ENCODE results near the gene KRTAP10-3. TPM values are rescaled to one million over a fixed set of nuclear protein-coding genes. Genes with fewer than 3 reads are reported as not detected.
A peak's percentile ranks its signal among the peaks of the same experiment; 100 is the strongest.
"Not testable (repeated sequence)": the region's sequence is repeated elsewhere in the genome, so short reads cannot be mapped to it uniquely, and the experiment has no call there.

KRTAP10-3 gene
- total RNA-seq, 2 experiments from 2014 or later, result not detected

DNA sequence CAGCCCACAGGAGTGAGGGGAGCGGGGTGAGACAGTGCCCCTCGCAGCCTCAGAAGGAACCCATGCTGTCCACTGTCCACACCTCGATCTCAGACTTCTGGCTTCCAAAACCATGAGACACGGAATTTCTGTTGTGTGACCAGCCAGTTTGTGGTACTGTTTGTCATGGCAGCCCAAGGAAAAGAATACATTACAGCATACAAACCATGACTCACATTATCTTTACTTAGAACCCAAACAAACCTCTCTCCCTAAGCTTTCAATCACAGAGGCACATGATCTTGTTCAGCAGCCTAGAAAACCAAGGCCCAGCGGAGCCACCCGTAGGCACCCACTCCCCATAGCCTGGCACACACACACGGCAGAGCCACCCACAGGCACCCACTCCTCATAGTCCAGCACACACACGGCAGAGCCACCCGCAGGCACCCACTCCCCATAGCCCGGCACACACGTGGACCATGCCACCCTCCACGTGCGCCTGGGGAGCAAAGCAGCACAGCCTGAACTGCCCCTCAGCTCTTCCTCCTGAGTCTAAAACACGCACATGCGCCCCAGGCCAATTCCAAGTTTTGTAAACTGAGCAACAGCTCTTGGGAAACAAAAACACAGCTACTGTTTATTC lies 14.5 kb upstream of the KRTAP10-3 start:
- H3K9me3 Mint-ChIP-seq, result peaks cover 16% of the 10 kb centered on the region
- CTCF ChIA-PET, result interaction anchor here (0.7 kb wide), 1 partner anchor 19 kb away, joined by 3 read pairs; the partner anchor contains the start of gene KRTAP10-6
- H3K4me1 Mint-ChIP-seq, result peaks cover 2% of the 10 kb centered on the region
- no peak for DNase-seq
- H3K27me3 Mint-ChIP-seq, result peaks cover 2% of the 10 kb centered on the region
- POLR2A ChIA-PET, result no interaction called here
- no peak overlapping the region for H3K27ac Mint-ChIP-seq
- peaks cover 3% of the 10 kb centered on the region for H3K36me3 Mint-ChIP-seq (ENCODE audit: low read depth)
- no peak overlapping the region for H3K4me3 Mint-ChIP-seq

DNA sequence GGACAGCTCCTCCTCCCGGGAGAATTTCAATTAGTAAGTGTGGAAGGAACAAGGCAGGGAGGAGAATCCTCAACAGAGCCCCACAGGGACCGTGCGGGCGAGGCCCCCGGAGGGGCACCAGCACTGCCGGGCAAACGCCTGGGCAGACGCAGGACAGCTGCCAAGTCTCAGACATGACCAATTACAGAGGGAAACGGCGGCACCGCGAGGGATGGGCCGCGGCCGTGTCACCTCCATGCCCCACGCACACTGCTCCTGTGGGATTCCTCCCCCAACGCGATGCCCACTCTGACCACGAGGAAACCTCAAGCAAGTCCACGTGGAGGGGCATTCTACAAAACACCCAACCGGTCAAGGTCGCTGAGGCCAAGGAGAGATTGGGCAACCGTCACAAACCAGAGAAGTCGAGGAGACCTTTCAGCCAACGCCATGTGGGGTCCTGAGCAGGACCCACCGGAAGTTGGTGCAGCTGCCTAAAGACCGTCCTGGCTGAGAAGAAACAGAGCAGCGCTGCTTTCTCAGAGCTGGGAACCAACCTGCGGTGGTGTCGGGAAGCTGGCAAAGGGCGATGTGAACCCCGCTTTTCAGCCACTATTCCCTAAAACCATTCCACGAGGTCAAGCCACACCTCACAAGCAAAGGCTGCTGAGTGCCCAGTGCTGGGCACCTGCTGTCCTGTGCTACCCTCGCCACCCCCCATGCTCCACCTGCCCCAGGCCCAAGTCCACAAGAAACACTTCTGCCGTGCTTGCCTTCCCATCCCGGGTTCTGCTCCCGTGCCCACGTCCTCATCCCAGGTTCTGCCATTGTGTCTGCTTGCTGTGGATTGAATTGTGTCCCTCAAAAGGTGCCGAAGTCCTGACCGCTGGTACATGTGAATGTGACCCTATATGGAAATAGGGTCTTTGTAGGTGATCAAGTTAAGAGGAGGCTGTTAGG lies 13.5 kb upstream of the KRTAP10-3 start:
- no peak overlapping the region for H3K4me3 Mint-ChIP-seq
- no peak overlapping the region for H3K27ac Mint-ChIP-seq
- peak; percentile 9 for DNase-seq
- H3K4me1 Mint-ChIP-seq, result peaks cover 2% of the 10 kb centered on the region
- ChIA-PET CTCF (no interaction called here), POLR2A (no interaction called here)
- no peaks in the 10 kb centered on the region for H3K36me3 Mint-ChIP-seq (ENCODE audit: low read depth)
- H3K27me3 Mint-ChIP-seq, result peaks cover 3% of the 10 kb centered on the region
- H3K9me3 Mint-ChIP-seq, result peaks cover 9% of the 10 kb centered on the region

DNA sequence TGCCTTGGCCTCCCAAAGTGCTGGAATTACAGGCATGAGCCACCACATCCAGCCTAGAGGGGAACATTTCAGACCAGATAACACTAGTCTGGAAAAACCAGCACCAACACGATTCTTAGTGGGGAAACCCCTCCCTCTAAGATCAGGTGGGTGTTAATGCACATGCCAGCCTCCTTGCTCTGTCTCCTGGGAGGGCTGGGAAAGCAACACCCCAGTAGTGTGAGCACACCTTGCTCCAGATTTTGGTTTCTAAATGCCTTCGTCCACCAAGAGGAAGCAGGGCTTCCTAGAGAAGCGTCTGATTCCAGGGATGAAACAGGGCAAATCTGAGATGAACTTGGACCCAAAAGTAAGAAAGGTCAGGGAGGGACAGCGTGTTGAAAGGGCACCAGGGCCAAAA lies 12.7 kb upstream of the KRTAP10-3 start:
- Mint-ChIP-seq H3K9me3 (peaks cover 3% of the 10 kb centered on the region), H3K4me3 (no peak overlapping the region), H3K27ac (no peak overlapping the region), H3K4me1 (peaks cover 2% of the 10 kb centered on the region), H3K27me3 (peaks cover 4% of the 10 kb centered on the region), H3K36me3 (ENCODE audit: low read depth) (no peaks in the 10 kb centered on the region)
- ChIA-PET CTCF (no interaction called here), POLR2A (no interaction called here)
- DNase-seq, result no peak

DNA sequence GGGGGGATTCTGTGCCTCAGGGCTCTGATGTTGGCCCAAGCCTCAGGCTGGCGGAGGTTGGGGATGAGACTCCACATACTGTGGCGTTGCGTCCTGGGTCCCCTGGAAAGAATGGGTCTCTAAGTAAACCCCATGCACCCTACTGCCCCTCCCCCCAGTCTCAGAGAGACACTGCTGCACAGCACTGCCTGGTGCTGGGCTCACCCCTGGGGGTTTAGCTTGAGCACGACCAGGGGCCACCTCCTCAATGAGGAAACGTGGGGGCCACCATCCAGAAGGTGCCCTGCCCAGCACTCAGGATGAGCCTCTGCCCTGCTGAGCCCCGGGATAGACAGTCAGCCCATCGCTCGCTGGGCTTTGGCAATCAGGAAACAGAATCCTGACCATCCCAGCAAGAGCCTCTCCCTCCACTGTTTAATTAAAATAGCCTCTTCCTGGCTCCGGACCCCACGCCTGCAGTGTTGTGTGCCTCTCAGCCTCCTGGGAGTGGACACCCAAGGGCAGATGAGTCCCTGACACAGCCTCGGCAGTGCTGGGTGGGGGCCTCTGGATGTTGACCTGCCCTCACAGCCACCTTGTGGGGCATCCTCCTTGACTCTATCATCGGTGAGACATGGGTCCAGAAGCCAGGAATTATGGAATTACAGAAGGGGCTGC lies 11.4 kb upstream of the KRTAP10-3 start:
- CTCF ChIA-PET, result no interaction called here
- DNase-seq, result no peak
- H3K36me3 Mint-ChIP-seq (ENCODE audit: low read depth), result no peaks in the 10 kb centered on the region
- no peak overlapping the region for H3K27ac Mint-ChIP-seq
- H3K4me3 Mint-ChIP-seq, result no peak overlapping the region
- POLR2A ChIA-PET, result no interaction called here
- H3K9me3 Mint-ChIP-seq, result no peaks in the 10 kb centered on the region
- H3K27me3 Mint-ChIP-seq, result peaks cover 4% of the 10 kb centered on the region
- H3K4me1 Mint-ChIP-seq, result peaks cover 8% of the 10 kb centered on the region

DNA sequence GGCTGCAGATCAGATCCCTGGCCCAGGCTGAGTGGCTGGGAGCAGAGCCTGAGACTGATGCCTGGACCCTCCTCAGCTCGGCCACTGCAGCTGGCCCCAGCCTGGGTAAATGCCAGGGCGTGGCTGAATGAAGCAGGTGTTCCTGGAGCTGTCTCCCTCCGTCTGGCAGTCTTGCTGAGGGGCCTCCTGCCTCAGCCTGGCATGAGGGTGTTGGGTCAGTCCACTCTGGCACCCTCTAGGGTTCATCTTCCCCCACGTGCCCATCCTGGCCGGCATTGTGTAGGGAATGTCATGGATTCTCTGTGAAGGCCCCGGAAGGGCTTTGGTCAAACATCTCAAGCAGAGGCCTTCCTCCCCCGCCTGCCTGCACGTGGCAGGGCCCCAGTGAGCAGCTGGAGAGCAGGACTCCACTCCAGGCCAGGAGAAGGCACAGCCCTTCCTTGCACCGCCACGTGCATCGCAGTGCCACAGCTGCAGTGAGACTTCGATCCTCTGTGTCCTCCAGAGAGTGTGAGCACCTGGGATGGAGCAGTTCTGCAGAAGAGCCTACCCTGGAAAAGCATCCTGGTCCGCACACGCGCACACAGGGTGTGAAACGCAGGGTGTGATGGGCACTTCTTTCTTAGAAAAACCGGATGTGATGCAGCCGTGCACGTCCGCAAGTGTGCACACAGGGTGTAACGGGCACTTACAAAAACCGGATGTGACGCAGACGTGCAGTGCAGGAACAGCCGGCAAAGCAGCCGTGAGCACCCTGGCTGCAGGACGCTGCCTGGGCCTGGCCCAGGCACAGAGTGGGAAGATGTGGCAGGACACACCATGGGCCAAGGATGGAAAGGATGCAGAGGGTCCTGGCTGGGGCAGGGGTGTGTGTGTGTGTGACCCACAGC lies 10.3 kb upstream of the KRTAP10-3 start:
- peaks cover 2% of the 10 kb centered on the region for H3K27me3 Mint-ChIP-seq
- CTCF ChIA-PET, result no interaction called here
- DNase-seq, result no peak
- POLR2A ChIA-PET, result interaction anchor here (1.2 kb wide), 1 partner anchor 18 kb away, joined by 3 read pairs; no protein-coding TSS in a partner anchor
- H3K4me3 Mint-ChIP-seq, result no peak overlapping the region
- H3K4me1 Mint-ChIP-seq, result peaks cover 11% of the 10 kb centered on the region
- H3K27ac Mint-ChIP-seq, result no peak overlapping the region
- H3K36me3 Mint-ChIP-seq (ENCODE audit: low read depth), result no peaks in the 10 kb centered on the region
- no peaks in the 10 kb centered on the region for H3K9me3 Mint-ChIP-seq

DNA sequence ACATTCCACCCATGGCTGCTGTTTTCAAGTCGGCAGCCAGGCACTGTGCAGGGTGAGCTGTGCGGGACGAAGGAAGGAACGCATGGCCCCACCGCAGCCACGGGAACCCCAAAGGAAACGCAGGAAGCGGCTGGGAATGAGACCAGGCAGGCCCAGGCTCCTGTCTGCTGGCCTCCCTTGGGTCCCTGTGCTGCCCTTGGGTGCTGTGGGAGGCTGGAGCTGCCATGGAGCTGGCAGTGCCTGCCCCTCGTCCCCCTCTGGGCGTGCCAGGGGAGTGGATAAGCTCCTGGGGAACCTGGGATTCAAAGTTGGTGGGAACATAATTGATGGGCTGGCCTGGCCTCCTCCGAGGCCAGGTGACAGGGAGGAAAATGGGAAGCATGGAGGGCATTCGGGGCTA lies 9.7 kb upstream of the KRTAP10-3 start:
- Mint-ChIP-seq H3K4me1 (peaks cover 11% of the 10 kb centered on the region), H3K27me3 (peaks cover 2% of the 10 kb centered on the region), H3K9me3 (no peaks in the 10 kb centered on the region), H3K27ac (no peak overlapping the region), H3K4me3 (no peak overlapping the region), H3K36me3 (ENCODE audit: low read depth) (no peaks in the 10 kb centered on the region)
- ChIA-PET CTCF (no interaction called here), POLR2A (interaction anchor here (1.2 kb wide), 1 partner anchor 17 kb away, joined by 3 read pairs; no protein-coding TSS in a partner anchor)
- no peak for DNase-seq

DNA sequence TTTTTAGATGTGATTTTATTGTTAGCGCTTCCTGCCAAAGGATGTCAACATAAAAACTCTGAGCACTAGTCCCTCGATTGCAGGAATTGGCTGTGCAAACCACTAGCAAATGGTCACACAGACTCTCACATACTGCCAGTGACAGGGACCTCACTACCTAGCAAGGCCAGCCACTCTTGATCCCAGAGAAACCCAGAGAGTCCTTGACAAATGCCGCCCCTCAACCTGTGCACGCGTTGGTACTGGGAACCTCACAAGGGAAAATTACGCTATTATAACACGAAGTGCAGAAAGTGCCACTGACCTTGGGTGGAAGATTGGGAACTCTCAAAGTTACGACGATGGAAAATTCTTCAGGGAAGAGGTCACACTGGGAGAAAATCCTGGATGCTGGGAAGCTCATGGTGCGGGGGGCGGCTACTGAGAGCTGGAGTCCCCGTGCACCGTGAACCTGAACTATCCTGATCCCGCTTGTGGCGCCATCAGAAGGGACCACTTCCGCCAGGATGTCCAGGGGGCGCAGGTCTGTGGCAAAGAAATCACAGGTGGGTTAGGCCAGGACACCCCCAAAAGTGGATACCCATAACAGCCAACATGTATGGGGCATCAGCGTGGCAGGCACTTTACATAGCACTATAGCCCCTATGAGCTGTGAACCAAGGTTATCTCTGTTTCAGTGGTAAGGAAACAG lies 9.0 kb upstream of the KRTAP10-3 start:
- Mint-ChIP-seq H3K4me3 (no peak overlapping the region), H3K9me3 (peaks cover under 1% of the 10 kb centered on the region), H3K36me3 (ENCODE audit: low read depth) (no peaks in the 10 kb centered on the region), H3K4me1 (peaks cover 11% of the 10 kb centered on the region), H3K27me3 (peaks cover 2% of the 10 kb centered on the region), H3K27ac (no peak overlapping the region)
- ChIA-PET POLR2A (interaction anchor here (1.2 kb wide), 1 partner anchor 17 kb away, joined by 3 read pairs; no protein-coding TSS in a partner anchor), CTCF (no interaction called here)
- no peak for DNase-seq

DNA sequence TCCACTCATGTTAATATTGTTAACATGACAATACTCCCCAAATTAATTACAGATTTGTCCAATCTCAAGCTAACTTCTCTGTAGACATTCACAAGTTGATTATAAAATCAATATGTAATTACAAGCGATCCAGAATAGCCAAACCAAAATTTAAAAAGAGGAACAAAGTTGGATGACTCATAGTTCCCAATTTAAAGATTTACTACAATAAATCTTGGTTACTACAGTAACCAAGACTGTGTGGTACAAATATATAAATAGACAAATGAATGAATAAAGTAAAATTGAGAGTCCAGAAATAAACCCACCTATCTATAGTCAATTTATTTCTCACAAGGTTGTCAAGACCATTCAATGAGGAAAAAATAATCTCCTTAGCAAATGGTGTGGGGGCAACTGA lies 7.8 kb upstream of the KRTAP10-3 start:
- CTCF ChIA-PET, result interaction anchor here (0.9 kb wide), 1 partner anchor 56 kb away, joined by 3 read pairs; no protein-coding TSS in a partner anchor
- peaks cover 2% of the 10 kb centered on the region for H3K36me3 Mint-ChIP-seq (ENCODE audit: low read depth)
- POLR2A ChIA-PET, result no interaction called here

DNA sequence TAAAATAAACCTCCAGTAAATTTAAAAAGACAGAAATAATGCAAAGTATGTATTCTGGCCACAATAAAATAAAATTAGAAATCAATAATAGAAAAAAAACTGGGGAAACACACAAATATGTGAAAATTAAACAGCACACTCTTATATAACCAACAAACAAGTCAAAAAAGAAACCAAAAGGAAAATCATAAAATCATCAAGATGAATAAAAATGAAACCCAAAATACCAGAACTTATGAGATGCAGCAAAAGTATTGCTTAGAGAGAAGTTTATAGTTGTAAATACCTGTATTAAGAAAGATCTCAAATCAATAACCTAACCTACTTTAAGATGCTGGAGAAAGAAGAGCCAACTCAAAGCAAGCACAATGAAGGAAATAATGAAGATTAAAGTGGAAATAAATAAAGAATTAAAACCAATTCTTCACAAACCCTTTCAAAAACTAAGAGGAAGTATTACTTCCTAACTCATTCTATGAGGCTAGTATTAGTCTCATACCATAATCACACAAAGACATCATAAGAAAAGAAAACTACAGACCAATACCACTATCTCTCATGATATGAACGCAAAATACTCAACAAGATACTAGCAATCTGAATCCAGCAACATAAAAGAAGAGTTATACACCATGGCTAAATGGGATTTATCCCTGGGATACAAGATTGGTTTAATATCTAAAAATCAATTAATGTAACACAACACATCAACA lies 6.4 kb upstream of the KRTAP10-3 start:
- Mint-ChIP-seq H3K9me3 (peaks cover 11% of the 10 kb centered on the region), H3K27ac (peak overlapping the region; percentile 9), H3K36me3 (ENCODE audit: low read depth) (peaks cover 2% of the 10 kb centered on the region), H3K4me3 (no peak overlapping the region), H3K27me3 (peaks cover 15% of the 10 kb centered on the region), H3K4me1 (peaks cover 11% of the 10 kb centered on the region)
- ChIA-PET CTCF (no interaction called here), POLR2A (no interaction called here)
- DNase-seq, result no peak

More for the DNA sequence above, 7.8 kb upstream of the KRTAP10-3 start:
- Mint-ChIP-seq H3K4me3 (no peak overlapping the region), H3K27me3 (peaks cover 6% of the 10 kb centered on the region), H3K27ac (no peak overlapping the region), H3K9me3 (peaks cover 8% of the 10 kb centered on the region), H3K4me1 (peaks cover 11% of the 10 kb centered on the region)
- no peak for DNase-seq

DNA sequence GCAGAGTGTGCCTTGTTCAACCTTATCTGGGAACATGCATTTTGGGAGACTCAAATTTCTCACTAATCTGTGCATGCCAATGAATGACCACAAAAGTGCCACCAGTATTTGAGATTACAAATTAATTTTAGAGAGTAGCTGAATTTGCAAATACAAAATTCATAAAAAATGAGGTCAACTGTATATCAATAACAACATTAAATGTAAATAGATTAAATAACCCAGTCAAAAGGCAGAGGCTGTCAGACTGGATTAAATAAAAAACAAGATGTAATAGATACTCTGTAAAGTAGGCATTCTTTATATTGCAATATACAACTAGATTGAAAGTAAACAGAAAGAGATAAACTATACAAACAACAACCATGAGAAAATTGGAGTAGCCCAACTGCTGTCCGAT lies 5.5 kb upstream of the KRTAP10-3 start:
- peaks cover 11% of the 10 kb centered on the region for H3K9me3 Mint-ChIP-seq
- ChIA-PET CTCF (no interaction called here), POLR2A (no interaction called here)
- DNase-seq, result no peak
- H3K36me3 Mint-ChIP-seq (ENCODE audit: low read depth), result peaks cover 2% of the 10 kb centered on the region
- H3K4me1 Mint-ChIP-seq, result peaks cover 11% of the 10 kb centered on the region
- peaks cover 15% of the 10 kb centered on the region for H3K27me3 Mint-ChIP-seq
- H3K27ac Mint-ChIP-seq, result no peak overlapping the region
- no peak overlapping the region for H3K4me3 Mint-ChIP-seq

DNA sequence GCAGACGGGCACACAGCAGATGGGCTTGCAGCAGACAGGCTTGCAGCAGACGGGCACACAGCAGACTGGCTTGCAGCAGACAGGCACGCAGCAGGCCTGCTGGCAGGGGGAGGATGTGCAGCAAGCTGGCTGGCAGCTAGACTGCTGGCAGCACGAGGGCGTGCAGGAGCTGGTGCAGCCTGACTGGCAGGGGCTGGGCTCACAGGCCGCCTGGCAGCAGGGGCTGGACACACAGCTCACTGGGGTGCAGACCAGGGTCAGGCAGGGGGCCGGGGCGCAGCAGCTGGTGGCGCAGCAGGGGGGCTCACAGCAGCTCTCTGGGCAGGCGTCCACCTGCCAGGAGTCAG lies 293 bp downstream of the KRTAP10-3 start:
- H3K36me3 Mint-ChIP-seq (ENCODE audit: low read depth); POLR2A ChIA-PET; CTCF ChIA-PET; H3K4me3 Mint-ChIP-seq; H3K27ac Mint-ChIP-seq; DNase-seq; H3K4me1 Mint-ChIP-seq: not testable (repeated sequence)
- Mint-ChIP-seq H3K9me3 (peaks cover 11% of the 10 kb centered on the region), H3K27me3 (peaks cover 18% of the 10 kb centered on the region)
